Measurements from ENCODE around the gene ACP2.

ACP2 gene

GRCh38 chr11:47225552-47226400, 22.8 kb downstream of the ACP2 start:
- DNase-seq (ENCODE audit: low read depth): no peak
- TF ChIP-seq MYC (IDR thresholded peaks at IDR 0.05; ENCODE audit: low read depth, low read length) (no peak), POLR2A (IDR thresholded peaks at IDR 0.05; ENCODE audit: extremely low read depth, insufficient read length) (no peak)
- TF ChIP-seq, protein P1, sequence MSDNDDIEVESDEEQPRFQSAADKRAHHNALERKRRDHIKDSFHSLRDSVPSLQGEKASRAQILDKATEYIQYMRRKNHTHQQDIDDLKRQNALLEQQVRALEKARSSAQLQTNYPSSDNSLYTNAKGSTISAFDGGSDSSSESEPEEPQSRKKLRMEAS (IDR thresholded peaks at IDR 0.05; ENCODE audit: low read depth, low read length): no peak
- TF ChIP-seq, protein P2, sequence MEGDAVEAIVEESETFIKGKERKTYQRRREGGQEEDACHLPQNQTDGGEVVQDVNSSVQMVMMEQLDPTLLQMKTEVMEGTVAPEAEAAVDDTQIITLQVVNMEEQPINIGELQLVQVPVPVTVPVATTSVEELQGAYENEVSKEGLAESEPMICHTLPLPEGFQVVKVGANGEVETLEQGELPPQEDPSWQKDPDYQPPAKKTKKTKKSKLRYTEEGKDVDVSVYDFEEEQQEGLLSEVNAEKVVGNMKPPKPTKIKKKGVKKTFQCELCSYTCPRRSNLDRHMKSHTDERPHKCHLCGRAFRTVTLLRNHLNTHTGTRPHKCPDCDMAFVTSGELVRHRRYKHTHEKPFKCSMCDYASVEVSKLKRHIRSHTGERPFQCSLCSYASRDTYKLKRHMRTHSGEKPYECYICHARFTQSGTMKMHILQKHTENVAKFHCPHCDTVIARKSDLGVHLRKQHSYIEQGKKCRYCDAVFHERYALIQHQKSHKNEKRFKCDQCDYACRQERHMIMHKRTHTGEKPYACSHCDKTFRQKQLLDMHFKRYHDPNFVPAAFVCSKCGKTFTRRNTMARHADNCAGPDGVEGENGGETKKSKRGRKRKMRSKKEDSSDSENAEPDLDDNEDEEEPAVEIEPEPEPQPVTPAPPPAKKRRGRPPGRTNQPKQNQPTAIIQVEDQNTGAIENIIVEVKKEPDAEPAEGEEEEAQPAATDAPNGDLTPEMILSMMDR (IDR thresholded peaks at IDR 0.05; ENCODE audit: low read depth, low read length): no peak
- H3K4me3 ChIP-seq (ENCODE audit: low read depth, low read length): no peak overlapping the region

DNA sequence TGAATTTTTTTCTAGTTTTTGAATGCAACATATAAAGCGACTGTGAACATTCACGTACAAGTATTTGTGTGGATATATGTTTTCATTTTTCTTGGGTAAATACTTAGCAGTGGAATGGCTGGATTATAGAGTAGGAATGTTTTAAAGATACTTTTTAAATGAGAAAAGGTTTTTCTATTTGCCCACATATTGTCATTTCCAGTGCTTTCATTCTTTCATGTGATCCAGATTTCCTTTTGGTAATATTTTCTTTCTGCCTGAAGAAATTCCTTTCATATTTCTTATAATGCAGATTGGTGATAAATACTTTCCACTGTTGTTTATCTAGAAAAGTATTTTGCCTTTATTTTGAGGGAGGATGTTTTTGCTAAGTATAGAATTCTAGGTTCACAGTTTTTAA, 25.9 kb downstream of the ACP2 start:
- H3K4me3 ChIP-seq (ENCODE audit: low read depth, low read length): no peak overlapping the region
- no peak for TF ChIP-seq POLR2A (IDR thresholded peaks at IDR 0.05; ENCODE audit: extremely low read depth, insufficient read length)
- TF ChIP-seq, protein P1 (IDR thresholded peaks at IDR 0.05; ENCODE audit: low read depth, low read length): no peak
- DNase-seq (ENCODE audit: low read depth): no peak

GRCh38 chr11:47220401-47220821, 28.2 kb downstream of the ACP2 start:
- DNase-seq (ENCODE audit: low read depth): no peak
- H3K4me3 ChIP-seq (ENCODE audit: low read depth, low read length): no peak overlapping the region
- TF ChIP-seq POLR2A (IDR thresholded peaks at IDR 0.05; ENCODE audit: extremely low read depth, insufficient read length): no peak
- TF ChIP-seq, protein P1 (IDR thresholded peaks at IDR 0.05; ENCODE audit: low read depth, low read length): no peak
- TF ChIP-seq, protein P2 (IDR thresholded peaks at IDR 0.05; ENCODE audit: low read depth, low read length): no peak
- TF ChIP-seq MYC (IDR thresholded peaks at IDR 0.05; ENCODE audit: low read depth, low read length): no peak

DNA sequence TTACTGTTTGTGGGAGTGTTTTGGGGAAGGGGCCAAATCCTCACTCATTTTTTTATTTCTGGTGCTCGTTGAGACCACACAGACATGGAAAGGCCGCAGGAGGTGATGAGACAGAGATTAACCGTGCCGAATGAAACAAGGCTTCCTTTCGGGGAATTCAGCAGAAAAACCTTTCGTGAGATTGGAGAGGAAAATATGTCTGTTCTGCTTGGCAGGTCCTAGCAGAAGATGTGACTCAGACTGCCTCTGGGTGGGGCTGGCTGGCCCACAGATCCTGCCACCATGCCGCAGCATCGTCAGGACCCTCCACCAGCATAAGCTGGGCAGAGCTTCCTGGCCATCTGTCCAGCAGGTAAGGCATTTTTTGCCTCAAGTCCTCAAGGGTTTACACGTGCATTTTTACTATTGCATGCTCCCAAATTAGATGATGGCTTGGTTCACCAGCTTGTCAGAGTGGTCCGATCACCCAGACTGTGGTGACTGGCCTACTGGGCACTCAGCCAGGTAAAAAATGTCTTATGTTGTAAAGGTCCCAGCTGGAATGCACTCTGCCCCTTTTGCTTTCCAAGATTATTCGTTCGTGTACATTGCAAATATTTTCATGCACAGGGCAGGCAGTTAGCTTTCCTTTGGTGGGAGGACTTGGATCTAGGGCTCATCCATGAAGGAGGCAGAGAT, 32.4 kb downstream of the ACP2 start:
- DNase-seq (ENCODE audit: low read depth): peak; percentile 61
- TF ChIP-seq, protein P2 (IDR thresholded peaks at IDR 0.05; ENCODE audit: low read depth, low read length): peak; percentile 5
- TF ChIP-seq, protein P1 (IDR thresholded peaks at IDR 0.05; ENCODE audit: low read depth, low read length): no peak
- H3K4me3 ChIP-seq (ENCODE audit: low read depth, low read length): peak overlapping the region; percentile 88

DNA sequence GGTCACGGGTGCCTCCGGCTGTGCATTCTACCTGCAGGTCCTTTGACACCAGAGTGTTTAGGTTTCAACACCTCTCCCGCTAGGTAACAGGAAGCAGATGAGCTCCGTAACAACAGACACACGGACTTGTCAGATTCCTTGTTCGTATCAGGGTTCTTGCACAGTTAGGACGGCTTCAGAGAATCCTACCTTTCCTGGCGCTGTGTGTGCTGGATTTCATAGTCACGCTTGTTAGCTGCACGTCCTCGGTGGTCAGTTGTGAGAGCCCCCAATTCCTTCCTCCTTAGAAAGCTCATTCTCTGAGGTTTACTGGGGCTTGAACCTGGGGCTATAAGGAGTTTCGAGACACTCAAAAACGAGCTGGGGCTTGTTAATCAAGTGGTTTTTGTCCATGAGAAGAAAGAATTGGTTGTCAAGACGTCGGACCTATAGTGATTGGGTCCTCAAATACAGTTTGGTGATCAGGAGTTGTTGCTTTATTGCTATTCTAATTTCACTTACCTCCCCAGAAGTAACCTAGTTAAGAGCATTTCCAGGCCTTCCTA, 33.2 kb downstream of the ACP2 start:
- DNase-seq (ENCODE audit: low read depth): no peak
- peak overlapping the region; percentile 88 for H3K4me3 ChIP-seq (ENCODE audit: low read depth, low read length)
- TF ChIP-seq MYC (IDR thresholded peaks at IDR 0.05; ENCODE audit: low read depth, low read length) (no peak), POLR2A (IDR thresholded peaks at IDR 0.05; ENCODE audit: extremely low read depth, insufficient read length) (no peak)
- TF ChIP-seq, protein P1 (IDR thresholded peaks at IDR 0.05; ENCODE audit: low read depth, low read length): no peak
- TF ChIP-seq, protein P2 (IDR thresholded peaks at IDR 0.05; ENCODE audit: low read depth, low read length): no peak

Measured in NB4 (cell line).